K562 (cell line): ENCODE data around the gene RNLS. TPM values are rescaled to one million over a fixed set of nuclear protein-coding genes. Genes with fewer than 3 reads are reported as not detected.

Experiments
- ATAC-seq: fragments of 200-7000 bp; cut with Tn5 transposase; 3 replicates; pipeline ENCODE4 v1.9.1; 2020; ENCODE audit warnings: moderate library complexity
- BruUV-seq: library from RNA; stranded (reverse); fragments of 400-500 nt; replicated peaks from 2 replicates; lab custom pipeline; 2021; lab: Mats Ljungman, UMichigan
- CTCF ChIA-PET: fragments of 300-600 bp; formaldehyde crosslinking; extraction: SDS; loops from one replicate; lab custom pipeline; 2021; ENCODE audit warnings: low intra/inter-chr PET ratio; lab: Yijun Ruan, JAX
- POLR2A ChIA-PET: fragments of 300-600, 350-650 bp; sonication (Branson Sonifier 250); formaldehyde crosslinking; extraction: SDS; loops from one replicate; lab custom pipeline; 2021; ENCODE audit warnings: antibody characterized with exemption, inconsistent platforms; lab: Yijun Ruan, JAX
- DNase-seq, 4 experiments: peaks; one replicate each; pipeline versions ENCODE4 v3.0.0 to v3.0.0-alpha.2; 2011 to 2018; ENCODE audit warnings: low spot score in 3 of 4, mixed read lengths in 3 of 4; ENCODE audit errors: extremely low read depth in 1 of 4
- FAIRE-seq: peaks from 2 replicates; lab custom pipeline; 2011; peaks lifted over from hg19 to GRCh38; lab: Jason Lieb, UNC
- H2AFZ ChIP-seq: 2 replicates; pipeline ENCODE4 v1.6.0; 2011; ENCODE audit warnings: low read depth, low read length, control low read depth, inconsistent platforms
- H3K27ac ChIP-seq: fragments of 200-600 bp; 3 replicates; pipeline ENCODE4 v1.8.0; 2011; ENCODE audit warnings: low read depth, mild to moderate bottlenecking, control low read depth, inconsistent platforms, low read length, moderate library complexity, mixed read lengths; ENCODE audit errors: extremely low read depth
- H3K27me3 ChIP-seq, 2 experiments: fragments of 300-600 bp in 1 of 2; 2 replicates in 1 of 2; 3 replicates in 1 of 2; pipeline versions ENCODE4 v1.6.0 to v1.8.0; 2011; ENCODE audit warnings: inconsistent platforms in 2 of 2, low read length in 2 of 2, mild to moderate bottlenecking in 1 of 2, mixed read lengths in 1 of 2, moderate library complexity in 1 of 2; ENCODE audit not compliant: control insufficient read depth in 2 of 2, insufficient read depth in 2 of 2
- H3K36me3 ChIP-seq: fragments of 300-600 bp; 3 replicates; pipeline ENCODE4 v1.8.0; 2011; ENCODE audit warnings: mild to moderate bottlenecking, low read length, inconsistent platforms; ENCODE audit not compliant: control insufficient read depth, insufficient read depth
- H3K4me1 ChIP-seq, 2 experiments: fragments of 200-600 bp in 1 of 2; replicated peaks in 1 of 2; 2 replicates in 1 of 2; 3 replicates in 1 of 2; pipeline versions ENCODE4 v1.5.1 to v1.8.0; 2011; ENCODE audit warnings: inconsistent platforms in 2 of 2, low read length in 2 of 2, mild to moderate bottlenecking in 1 of 2, mixed read lengths in 1 of 2, moderate library complexity in 1 of 2; ENCODE audit not compliant: control insufficient read depth in 2 of 2, insufficient read depth in 2 of 2
- H3K4me2 ChIP-seq: 2 replicates; pipeline ENCODE4 v1.6.1; 2011; ENCODE audit warnings: low read length, control low read depth, inconsistent platforms, mixed read lengths; ENCODE audit not compliant: insufficient read depth
- H3K4me3 ChIP-seq: fragments of 200-600 bp; sonication (generic), shearing (Covaris generic); 2 replicates; pipeline ENCODE4 v1.5.1; 2016; ENCODE audit warnings: control low read depth, inconsistent platforms
- H3K79me2 ChIP-seq: fragments of 200-600 bp; 3 replicates; pipeline ENCODE4 v1.8.0; 2011; ENCODE audit warnings: low read length, inconsistent platforms; ENCODE audit not compliant: control insufficient read depth, insufficient read depth
- H3K9ac ChIP-seq, 2 experiments: 2 replicates each; pipeline versions ENCODE4 v1.6.0 to v1.6.1; 2011; ENCODE audit warnings: low read depth in 2 of 2, low read length in 2 of 2, control low read depth in 1 of 2, inconsistent platforms in 1 of 2, mild to moderate bottlenecking in 1 of 2, mixed read lengths in 1 of 2; ENCODE audit not compliant: insufficient read depth in 1 of 2
- H3K9me1 ChIP-seq: one replicate; pipeline ENCODE4 v1.6.0; 2011; ENCODE audit warnings: inconsistent platforms, mild to moderate bottlenecking, low read length, moderate library complexity; ENCODE audit not compliant: control insufficient read depth, insufficient read depth
- H3K9me3 ChIP-seq: replicated peaks from 2 replicates; pipeline ENCODE4 v1.5.1; 2011; ENCODE audit warnings: low read depth, low read length, inconsistent platforms; ENCODE audit not compliant: control insufficient read depth, insufficient read depth
- H4K20me1 ChIP-seq: replicated peaks from 2 replicates; pipeline ENCODE4 v1.6.1; 2011; ENCODE audit warnings: low read length, inconsistent platforms, mixed read lengths; ENCODE audit not compliant: control insufficient read depth, insufficient read depth
- ARID3A ChIP-seq: IDR thresholded peaks from 2 replicates; pipeline ENCODE4 v1.6.1; 2012; ENCODE audit warnings: low read depth, low read length, improper control_type of control experiment, borderline replicate concordance
- CREB5 ChIP-seq: fragments of 250-450 bp; sonication (Bioruptor Pico); IDR thresholded peaks from 2 replicates; pipeline ENCODE4 v1.5.0; 2020; ENCODE audit warnings: mild to moderate bottlenecking
- CTCFL ChIP-seq: IDR thresholded peaks from 2 replicates; pipeline ENCODE4 v1.6.1; 2011; ENCODE audit warnings: borderline replicate concordance, low read depth, mild to moderate bottlenecking, moderate library complexity, low read length; ENCODE audit not compliant: insufficient read depth, poor library complexity, severe bottlenecking
- EP400 ChIP-seq: fragments of 450-650 bp; IDR thresholded peaks from 2 replicates; pipeline ENCODE4 v1.6.1; 2017; ENCODE audit warnings: antibody characterized with exemption, mild to moderate bottlenecking, moderate library complexity
- IRF1 ChIP-seq: sonication (generic); formaldehyde crosslinking; IDR thresholded peaks from 2 replicates; pipeline ENCODE4 v1.8.0; 2022; ENCODE audit warnings: missing genetic modification reagents, mild to moderate bottlenecking, borderline replicate concordance
- JUNB ChIP-seq: fragments of 450-650 bp; formaldehyde crosslinking; conservative IDR thresholded peaks from 2 replicates; pipeline ENCODE4 v1.4.0; 2020; ENCODE audit warnings: mild to moderate bottlenecking
- L3MBTL2 ChIP-seq: fragments of 450-650 bp; IDR thresholded peaks from 2 replicates; pipeline ENCODE4 v1.6.1; 2016; ENCODE audit warnings: mild to moderate bottlenecking, moderate library complexity
- NCOA4 ChIP-seq: fragments of 450-650 bp; IDR thresholded peaks from 2 replicates; pipeline ENCODE4 v1.6.1; 2018; ENCODE audit warnings: mild to moderate bottlenecking; ENCODE audit not compliant: partially characterized antibody
- NEUROD1 ChIP-seq: fragments of 150-350 bp; IDR thresholded peaks from 2 replicates; pipeline ENCODE4 v1.6.1; 2014; ENCODE audit warnings: borderline replicate concordance, low read length, low read depth; ENCODE audit not compliant: partially characterized antibody
- NR0B1 ChIP-seq: fragments of 450-650 bp; IDR thresholded peaks from one replicate; pipeline ENCODE4 v1.6.1; 2018; ENCODE audit warnings: mild to moderate bottlenecking, moderate library complexity; ENCODE audit not compliant: partially characterized antibody
- TAL1 ChIP-seq: fragments of 450-650 bp; IDR thresholded peaks from 2 replicates; pipeline ENCODE4 v1.6.1; 2016; ENCODE audit warnings: mild to moderate bottlenecking
- ZNF316 ChIP-seq: fragments of 450-650 bp; IDR thresholded peaks from 2 replicates; pipeline ENCODE4 v1.6.1; 2016
- ZNF584 ChIP-seq: fragments of 200-800 bp; sonication (Bioruptor generic); IDR thresholded peaks from 2 replicates; pipeline ENCODE4 v1.6.1; 2016; ENCODE audit warnings: low read depth, mild to moderate bottlenecking, missing genetic modification characterization, missing compliant biosample characterization
- ZNF764 ChIP-seq: fragments of 250-450 bp; sonication (Bioruptor Pico); IDR thresholded peaks from 2 replicates; pipeline ENCODE4 v1.4.0; 2020; ENCODE audit warnings: low read depth, mild to moderate bottlenecking, moderate library complexity
- ZNF830 ChIP-seq: fragments of 250-450 bp; sonication (Bioruptor Pico); IDR thresholded peaks from 2 replicates; pipeline ENCODE4 v1.5.0; 2021; ENCODE audit warnings: mild to moderate bottlenecking
- WGBS: fragments of 100-300 bp; shearing (Covaris generic); methylation state at CpG from one replicate; pipeline ENCODE4 v1.1.6; 2016; ENCODE audit warnings: low coverage, mixed read lengths; ENCODE audit not compliant: insufficient coverage; ENCODE audit errors: missing lambda C conversion rate; 5-methylcytosine and 5-hydroxymethylcytosine counted together
- in situ Hi-C: fragments of 300-500 bp; cut with MboI; formaldehyde crosslinking; loops from 4 replicates; pipeline ENCODE4 v1.15.0; 2018; ENCODE audit warnings: inconsistent platforms, mixed read lengths
- intact Hi-C: fragments of 100-400 bp; cut with micrococcal nuclease; formaldehyde crosslinking; loops from 2 replicates; pipeline ENCODE4 v1.14.2; 2022
- polyA plus RNA-seq, 8 experiments: library from polyadenylated mRNA; depleted of rRNA in 4 of 8; stranded (reverse) in 5 of 8; unstranded in 3 of 8; fragments of >200 nt; fragmentation: Nextera tagmentation in 2 of 8; fragmentation: Illumina TruSeq in 1 of 8; extraction: Ambion mirVana in 2 of 8; extraction: Trizol in 1 of 8; gene quantifications; 2 replicates each; pipeline versions ENCODE4 v1.2.1 to v1.2.3, GENCODE V29; 2011 to 2014; ENCODE audit warnings: inconsistent platforms in 1 of 8, missing spikeins in 1 of 8
- total RNA-seq, 7 experiments: library from RNA; depleted of rRNA in 6 of 7; stranded (reverse); fragments of >200 nt in 6 of 7; fragmentation: Illumina TruSeq in 2 of 7; extraction: Trizol in 2 of 7; gene quantifications; 2 replicates each; pipeline versions ENCODE4 v1.2.1 to v1.2.3, GENCODE V29; 2011 to 2021; ENCODE audit warnings: low replicate concordance in 1 of 7

RNLS gene
- total and polyA plus RNA-seq, 9 of the 15 experiments (the other 6 are each of a cell fraction or from before 2014, with no cell fraction given), result 0.14 to 0.72 (median 0.41) TPM; not detected in 3

GRCh38 chr10:88316292-88316861 is 266.7 kb downstream of the RNLS start:
- Histone ChIP-seq H3K4me3 (no peak overlapping the region), H3K36me3 (no peaks in the 10 kb centered on the region), H2AFZ (no peak overlapping the region), H3K9me1 (no peaks in the 10 kb centered on the region), H3K79me2 (no peaks in the 10 kb centered on the region), H3K9ac (no peak overlapping the region), H3K27ac (no peak overlapping the region), H3K9me3 (no peaks in the 10 kb centered on the region; the same call in 1 of the 2 replicates), H3K4me2 (no peak overlapping the region), H4K20me1 (no peaks in the 10 kb centered on the region), H3K27me3 (no peaks in the 10 kb centered on the region), H3K4me1 (no peaks in the 10 kb centered on the region)
- in situ Hi-C loops, result no loop called here
- CTCF ChIA-PET, result no interaction called here
- BruUV-seq, result no TSS peak
- intact Hi-C loops, result loop anchor here (5.0 kb wide), 1 partner anchor 464 kb away; no protein-coding TSS in a partner anchor
- 0% methylated on average over 4 of the region's 4 CpGs for WGBS
- ATAC-seq, result no peak
- no peak for DNase-seq
- no peak for FAIRE-seq
- POLR2A ChIA-PET, result no interaction called here
- TF ChIP-seq CTCFL (no peak), CREB5 (CRISPR knock-in tag) (no peak), ARID3A (no peak), JUNB (CRISPR knock-in tag) (no peak), TAL1 (no peak), ZNF764 (no peak), IRF1 (CRISPR knock-in tag) (no peak), ZNF830 (no peak), NCOA4 (no peak), ZNF584 (no peak), NEUROD1 (no peak), NR0B1 (no peak), L3MBTL2 (no peak), ZNF316 (no peak), EP400 (no peak)
